Ascending aorta (tissue), 2 donors: ENCODE measurements around the gene SEMA4B. TPM values are rescaled to one million over a fixed set of nuclear protein-coding genes. Genes with fewer than 3 reads are reported as not detected.
"Not testable (repeated sequence)": the region's sequence is repeated elsewhere in the genome, so short reads cannot be mapped to it uniquely, and the experiment has no call there.

Source experiments
- DNase-seq, 2 donors: peaks; one replicate each; pipeline ENCODE4 v3.0.0-alpha.2; 2019; ENCODE audit warnings: low spot score in 2 of 2
- H3K27ac ChIP-seq, 2 donors: fragments of 200-600 bp; sonication (generic); one replicate each; pipeline ENCODE4 v1.5.1; 2016 to 2017; ENCODE audit warnings: mild to moderate bottlenecking in 1 of 2
- H3K27me3 ChIP-seq: fragments of 200-600 bp; sonication (generic); one replicate; pipeline ENCODE4 v1.5.1; 2017
- H3K36me3 ChIP-seq, 2 donors: fragments of 200-600 bp; sonication (generic); one replicate each; pipeline ENCODE4 v1.5.1; 2016
- H3K4me1 ChIP-seq, 2 donors: fragments of 200-600 bp; sonication (generic); one replicate each; pipeline ENCODE4 v1.5.1; 2016 to 2017; ENCODE audit warnings: mild to moderate bottlenecking in 1 of 2
- H3K4me3 ChIP-seq, 2 donors: fragments of 200-600 bp; sonication (generic); one replicate each; pipeline ENCODE4 v1.5.1; 2016 to 2017; ENCODE audit warnings: mild to moderate bottlenecking in 1 of 2
- H3K9me3 ChIP-seq, 2 donors: fragments of 200-600 bp; sonication (generic); one replicate each; pipeline ENCODE4 v1.5.1; 2016
- CTCF ChIP-seq, 3 experiments: fragments of 200-600 bp in 2 of 3; fragments of 450-650 bp in 1 of 3; sonication (generic) in 2 of 3; IDR thresholded peaks; one replicate each; pipeline ENCODE4 v1.5.1; 2016 to 2019; ENCODE audit warnings: antibody characterized with exemption in 3 of 3, mild to moderate bottlenecking in 1 of 3, moderate library complexity in 1 of 3
- intact Hi-C: fragments of 100-400 bp; cut with DNase I; formaldehyde crosslinking; loops from one replicate; pipeline ENCODE4 v1.15.1; 2023
- total RNA-seq: library from RNA; depleted of rRNA; stranded (reverse); fragments of >200 nt; gene quantifications from one replicate; pipeline ENCODE4 v1.1.0, GENCODE V29; 2016

The SEMA4B gene
- total RNA-seq, 1 donor from 2014 or later, result 51.2 TPM

GRCh38 chr15:90154861-90155626 lies 46.1 kb upstream of the SEMA4B start:
- Histone ChIP-seq H3K4me1 (peaks cover 0 to 8% of the 10 kb centered on the region in 2 donors), H3K4me3 (no peak overlapping the region), H3K27me3 (no peaks in the 10 kb centered on the region), H3K27ac (no peak overlapping the region), H3K36me3 (no peaks in the 10 kb centered on the region), H3K9me3 (no peaks in the 10 kb centered on the region)
- no peak for TF ChIP-seq CTCF (IDR thresholded peaks at IDR 0.05)
- no peak for DNase-seq
- intact Hi-C loops, result no loop called here

- TF ChIP-seq CTCF (IDR thresholded peaks at IDR 0.05), result no peak
- Histone ChIP-seq H3K4me3 (no peak overlapping the region), H3K27me3 (no peaks in the 10 kb centered on the region), H3K4me1 (peaks cover 0 to 8% of the 10 kb centered on the region in 2 donors), H3K9me3 (no peaks in the 10 kb centered on the region), H3K27ac (no peak overlapping the region), H3K36me3 (no peaks in the 10 kb centered on the region)
- intact Hi-C loops, result no loop called here
- DNase-seq, result no peak
Observed at GRCh38 chr15:90159213-90159612, 41.9 kb upstream of the SEMA4B start.

GRCh38 chr15:90160781-90161727 lies 40.1 kb upstream of the SEMA4B start:
- Histone ChIP-seq H3K36me3 (no peaks in the 10 kb centered on the region), H3K4me1 (peaks cover 0 to 13% of the 10 kb centered on the region in 2 donors), H3K27ac (no peak overlapping the region), H3K27me3 (no peaks in the 10 kb centered on the region), H3K9me3 (no peaks in the 10 kb centered on the region), H3K4me3 (no peak overlapping the region)
- intact Hi-C loops, result no loop called here
- no peak for TF ChIP-seq CTCF (IDR thresholded peaks at IDR 0.05)
- DNase-seq, result no peak

GRCh38 chr15:90161950-90162361 lies 39.2 kb upstream of the SEMA4B start:
- Histone ChIP-seq H3K4me3 (no peak overlapping the region), H3K4me1 (peaks cover 0 to 13% of the 10 kb centered on the region in 2 donors), H3K36me3 (no peaks in the 10 kb centered on the region), H3K9me3 (no peaks in the 10 kb centered on the region), H3K27me3 (no peaks in the 10 kb centered on the region), H3K27ac (no peak overlapping the region)
- TF ChIP-seq CTCF (IDR thresholded peaks at IDR 0.05), result no peak
- no peak for DNase-seq
- intact Hi-C loops, result no loop called here

- H3K4me1 ChIP-seq, result peaks cover 0 to 13% of the 10 kb centered on the region in 2 donors
- intact Hi-C loops, result no loop called here
Observed at GRCh38 chr15:90162956-90163355, 38.2 kb upstream of the SEMA4B start.

GRCh38 chr15:90164239-90164638 lies 36.9 kb upstream of the SEMA4B start:
- H3K27me3 ChIP-seq, intact Hi-C loops, H3K36me3 ChIP-seq, DNase-seq, H3K4me1 ChIP-seq, H3K27ac ChIP-seq, H3K9me3 ChIP-seq, H3K4me3 ChIP-seq: not testable (repeated sequence)

More at GRCh38 chr15:90162956-90163355, 38.2 kb upstream of the SEMA4B start:
- H3K27ac ChIP-seq, result no peak overlapping the region
- DNase-seq, result no peak
- H3K4me3 ChIP-seq, result no peak overlapping the region
- H3K36me3 ChIP-seq, result no peaks in the 10 kb centered on the region
- no peak for TF ChIP-seq CTCF (IDR thresholded peaks at IDR 0.05)
- no peaks in the 10 kb centered on the region for H3K27me3 ChIP-seq
- no peaks in the 10 kb centered on the region for H3K9me3 ChIP-seq
